ENCODE results near the gene NXNL2. TPM values are rescaled to one million over a fixed set of nuclear protein-coding genes. Genes with fewer than 3 reads are reported as not detected.

The NXNL2 gene
- 1 to 10 TPM in 1 of 2 donors, under 1 TPM in 1; 0.68 to 1.9 TPM for total RNA-seq

DNA sequence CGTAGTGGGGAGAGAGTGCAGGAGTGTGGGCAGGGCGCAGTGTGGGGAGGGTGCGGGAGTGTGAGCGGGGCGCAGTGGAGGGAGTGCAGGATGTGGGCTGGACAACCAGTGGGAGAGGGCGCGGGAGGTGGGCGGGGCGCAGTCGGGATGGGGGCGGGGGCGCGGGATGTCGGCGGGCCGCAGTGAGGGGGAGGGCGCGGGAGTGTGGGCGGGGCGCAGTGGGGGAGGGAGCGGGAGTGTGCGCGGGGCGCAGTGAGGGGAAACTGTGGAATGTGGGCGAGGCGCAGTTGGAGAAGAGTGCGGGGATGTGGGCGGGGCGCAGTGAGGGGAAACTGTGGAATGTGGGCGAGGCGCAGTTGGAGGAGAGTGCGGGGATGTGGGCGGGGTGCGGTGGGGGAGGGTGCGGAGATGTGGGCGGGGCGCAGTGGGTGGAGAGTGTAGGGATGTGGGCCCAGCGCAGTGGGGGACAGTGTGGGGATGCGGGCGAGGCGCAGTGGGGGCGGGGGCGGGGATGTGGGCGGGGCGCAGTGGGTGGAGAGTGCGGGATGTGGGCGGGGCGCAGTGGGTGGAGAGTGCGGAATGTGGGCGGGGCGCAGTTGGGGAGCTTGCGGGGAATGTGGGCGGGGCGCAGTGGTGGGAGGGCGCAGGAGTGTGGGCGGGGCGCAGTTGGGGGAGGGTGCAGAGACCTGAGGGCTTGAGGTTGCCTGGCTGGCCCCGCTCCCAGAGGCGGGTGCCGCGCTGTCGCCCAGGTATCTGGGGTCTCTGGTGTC is at the start of gene NXNL2:
NXNL2 (plus strand) TSS at position 723 of the 770 bp plus-strand sequence. CDS start 257 bp downstream, outside the sequence.
- Histone ChIP-seq H3K9me3 (no peaks in the 10 kb centered on the region), H3K4me3 (peak within 1 kb of the TSS; percentile 31 to 51), H3K36me3 (no peaks in the 10 kb centered on the region), H3K4me1 (replicated peaks) (no peaks in the 10 kb centered on the region), H3K27ac (peak within 1 kb of the TSS; percentile 73 to 77), H3K27me3 (replicated peaks; ENCODE audit: insufficient read depth) (no peaks in the 10 kb centered on the region)
- DNase-seq (ENCODE audit: low spot score): peak; percentile 84
- WGBS: 1% methylated on average over 60 of the region's 62 CpGs
- intact Hi-C loops (cut with DNase I): loop anchor here (2.0 to 5.0 kb wide), 2 partner anchors 43 to 146 kb away; partner anchors contain the start of gene SPIN1
- TF ChIP-seq, protein P1, sequence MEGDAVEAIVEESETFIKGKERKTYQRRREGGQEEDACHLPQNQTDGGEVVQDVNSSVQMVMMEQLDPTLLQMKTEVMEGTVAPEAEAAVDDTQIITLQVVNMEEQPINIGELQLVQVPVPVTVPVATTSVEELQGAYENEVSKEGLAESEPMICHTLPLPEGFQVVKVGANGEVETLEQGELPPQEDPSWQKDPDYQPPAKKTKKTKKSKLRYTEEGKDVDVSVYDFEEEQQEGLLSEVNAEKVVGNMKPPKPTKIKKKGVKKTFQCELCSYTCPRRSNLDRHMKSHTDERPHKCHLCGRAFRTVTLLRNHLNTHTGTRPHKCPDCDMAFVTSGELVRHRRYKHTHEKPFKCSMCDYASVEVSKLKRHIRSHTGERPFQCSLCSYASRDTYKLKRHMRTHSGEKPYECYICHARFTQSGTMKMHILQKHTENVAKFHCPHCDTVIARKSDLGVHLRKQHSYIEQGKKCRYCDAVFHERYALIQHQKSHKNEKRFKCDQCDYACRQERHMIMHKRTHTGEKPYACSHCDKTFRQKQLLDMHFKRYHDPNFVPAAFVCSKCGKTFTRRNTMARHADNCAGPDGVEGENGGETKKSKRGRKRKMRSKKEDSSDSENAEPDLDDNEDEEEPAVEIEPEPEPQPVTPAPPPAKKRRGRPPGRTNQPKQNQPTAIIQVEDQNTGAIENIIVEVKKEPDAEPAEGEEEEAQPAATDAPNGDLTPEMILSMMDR (IDR thresholded peaks at IDR 0.05): no peak
- peak; percentile 3 for TF ChIP-seq POLR2AphosphoS5 (IDR thresholded peaks at IDR 0.05)

DNA sequence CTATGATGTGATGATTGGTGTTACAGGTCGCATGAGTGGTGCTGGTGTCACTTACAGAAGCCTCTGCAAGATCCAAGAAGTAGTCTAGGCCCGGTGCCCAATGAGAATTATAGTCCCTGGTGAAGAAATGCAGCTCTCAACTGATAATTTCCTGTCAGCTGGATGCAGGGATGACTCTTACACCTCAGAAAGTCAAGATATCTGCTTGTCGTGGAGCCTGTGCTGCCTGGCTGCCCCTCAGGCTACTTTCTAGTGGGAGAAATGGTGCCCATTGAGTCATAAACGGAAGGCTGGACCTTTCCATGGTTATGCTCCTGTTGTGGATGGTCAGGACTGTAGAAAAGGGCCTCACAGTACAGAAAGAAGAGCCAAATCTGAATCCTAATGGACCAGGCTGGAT is 46.8 kb upstream of the NXNL2 start:
- intact Hi-C loops (cut with DNase I): no loop called here
- no peaks in the 10 kb centered on the region for H3K4me1 ChIP-seq (replicated peaks)
- no peak for DNase-seq (ENCODE audit: low spot score)

GRCh38 chr9:88494983-88495721 is 39.8 kb upstream of the NXNL2 start:
- no peak for DNase-seq (ENCODE audit: low spot score)
- Histone ChIP-seq H3K36me3 (no peaks in the 10 kb centered on the region), H3K9me3 (no peaks in the 10 kb centered on the region), H3K27me3 (replicated peaks; ENCODE audit: insufficient read depth) (no peaks in the 10 kb centered on the region), H3K4me1 (replicated peaks) (no peaks in the 10 kb centered on the region), H3K4me3 (no peak overlapping the region), H3K27ac (no peak overlapping the region)
- TF ChIP-seq POLR2AphosphoS5 (IDR thresholded peaks at IDR 0.05) (no peak), POLR2A (IDR thresholded peaks at IDR 0.05) (no peak)
- TF ChIP-seq, protein P1 (IDR thresholded peaks at IDR 0.05): no peak
- intact Hi-C loops (cut with DNase I): no loop called here
- WGBS: 95% methylated on average over 17 of the region's 17 CpGs

More for the DNA sequence above, 46.8 kb upstream of the NXNL2 start:
- Histone ChIP-seq H3K27me3 (replicated peaks; ENCODE audit: insufficient read depth) (no peaks in the 10 kb centered on the region), H3K4me3 (no peak overlapping the region), H3K36me3 (no peaks in the 10 kb centered on the region), H3K9me3 (no peaks in the 10 kb centered on the region), H3K27ac (no peak overlapping the region)
- 85% methylated on average over 4 of the region's 4 CpGs for WGBS
- TF ChIP-seq POLR2A (IDR thresholded peaks at IDR 0.05) (no peak), POLR2AphosphoS5 (IDR thresholded peaks at IDR 0.05) (no peak)
- TF ChIP-seq, protein P1 (IDR thresholded peaks at IDR 0.05): no peak

GRCh38 chr9:88497224-88497623 is 37.8 kb upstream of the NXNL2 start:
- intact Hi-C loops (cut with DNase I): no loop called here
- TF ChIP-seq, protein P1 (IDR thresholded peaks at IDR 0.05): no peak
- TF ChIP-seq POLR2A (IDR thresholded peaks at IDR 0.05) (no peak), POLR2AphosphoS5 (IDR thresholded peaks at IDR 0.05) (no peak)
- no peak for DNase-seq (ENCODE audit: low spot score)
- no peaks in the 10 kb centered on the region for H3K36me3 ChIP-seq
- WGBS: 94% methylated on average over 2 of the region's 2 CpGs
- no peaks in the 10 kb centered on the region for H3K9me3 ChIP-seq
- no peak overlapping the region for H3K4me3 ChIP-seq
- no peak overlapping the region for H3K27ac ChIP-seq
- H3K4me1 ChIP-seq (replicated peaks): no peaks in the 10 kb centered on the region
- no peaks in the 10 kb centered on the region for H3K27me3 ChIP-seq (replicated peaks; ENCODE audit: insufficient read depth)
